Measurements from ENCODE around the gene ARIH2.

Gene ARIH2

GRCh38 chr3:48938689-48939088 is 20.0 kb downstream of the ARIH2 start:
- TF ChIP-seq REST (IDR thresholded peaks at IDR 0.05; ENCODE audit: low read depth) (no peak), NFIC (IDR thresholded peaks at IDR 0.05) (no peak)

GRCh38 chr3:48945432-48945831 is 26.8 kb downstream of the ARIH2 start:
- no peak for TF ChIP-seq NFIC (IDR thresholded peaks at IDR 0.05)
- TF ChIP-seq RAD21 (IDR thresholded peaks at IDR 0.05; ENCODE audit: low read depth) = no peak
- no peak for TF ChIP-seq CREB1 (IDR thresholded peaks at IDR 0.05; ENCODE audit: low read depth)
- TF ChIP-seq YY1 (IDR thresholded peaks at IDR 0.05; ENCODE audit: low read depth) = no peak
- TF ChIP-seq FOXM1 (IDR thresholded peaks at IDR 0.05; ENCODE audit: borderline replicate concordance, low read depth) = no peak
- no peak for TF ChIP-seq ZBTB7A (IDR thresholded peaks at IDR 0.05; ENCODE audit: low read depth)

DNA sequence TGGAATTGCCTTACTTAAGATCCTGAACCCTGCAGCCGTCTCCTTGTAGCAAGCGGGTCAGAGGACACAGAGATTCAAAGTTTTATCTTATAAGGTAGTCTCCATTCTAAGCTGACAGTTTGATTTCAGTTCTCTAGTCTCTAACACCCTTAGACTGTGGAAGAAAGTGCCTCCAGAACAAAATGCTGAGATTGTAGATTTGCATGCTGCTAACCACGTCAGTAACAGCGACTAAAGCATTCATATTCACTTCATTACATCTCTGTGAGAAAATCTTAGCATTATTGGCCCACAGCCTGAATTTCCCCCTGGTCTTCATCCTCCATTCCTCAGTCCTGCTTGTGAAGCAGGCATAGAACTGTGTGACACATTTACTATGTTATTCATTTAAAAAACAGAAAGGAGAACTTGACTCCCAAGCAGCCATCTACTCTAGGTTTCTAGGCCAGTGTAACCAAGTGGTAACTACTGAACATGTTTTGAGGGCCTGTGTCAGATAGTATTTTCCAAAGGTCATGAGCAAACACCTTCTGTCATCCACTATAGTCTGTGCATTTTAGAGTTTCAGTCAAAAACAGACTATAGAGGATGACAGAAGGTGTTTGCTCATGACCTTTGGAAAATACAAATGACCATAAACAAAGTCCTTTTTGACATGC is 27.4 kb downstream of the ARIH2 start:
- no peak for TF ChIP-seq ZBTB7A (IDR thresholded peaks at IDR 0.05; ENCODE audit: low read depth)
- no peak for TF ChIP-seq EGR1 (IDR thresholded peaks at IDR 0.05)
- TF ChIP-seq NFIC (IDR thresholded peaks at IDR 0.05) = no peak

DNA sequence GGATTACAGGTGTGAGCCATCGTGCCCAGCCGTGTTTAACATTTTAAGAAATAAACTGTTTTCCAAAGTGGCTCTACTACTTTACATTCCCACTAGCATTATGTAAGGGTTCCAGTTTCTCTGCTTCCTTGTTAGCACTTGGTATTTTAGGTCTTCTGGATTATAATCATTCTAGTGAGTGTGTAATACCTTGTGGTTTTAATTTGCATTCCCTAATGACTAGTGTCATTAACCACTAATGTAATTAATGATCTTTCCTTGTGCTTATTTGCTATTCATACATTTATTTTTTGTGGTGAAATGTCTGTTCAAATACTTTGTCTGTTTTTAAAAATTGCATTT is 30.7 kb downstream of the ARIH2 start:
- no peak for TF ChIP-seq TEAD4 (IDR thresholded peaks at IDR 0.05)
- TF ChIP-seq ZBTB7A (IDR thresholded peaks at IDR 0.05; ENCODE audit: low read depth) = no peak
- no peak for TF ChIP-seq FOXM1 (IDR thresholded peaks at IDR 0.05; ENCODE audit: borderline replicate concordance, low read depth)
- no peak for TF ChIP-seq YY1 (IDR thresholded peaks at IDR 0.05; ENCODE audit: low read depth)
- no peak for TF ChIP-seq CREB1 (IDR thresholded peaks at IDR 0.05; ENCODE audit: low read depth)
- TF ChIP-seq EP300 (IDR thresholded peaks at IDR 0.05; ENCODE audit: borderline replicate concordance) = no peak
- no peak for TF ChIP-seq EGR1 (IDR thresholded peaks at IDR 0.05)
- TF ChIP-seq CEBPB (IDR thresholded peaks at IDR 0.05) = no peak
- TF ChIP-seq NFIC (IDR thresholded peaks at IDR 0.05) = no peak
- no peak for TF ChIP-seq USF1 (IDR thresholded peaks at IDR 0.05)
- TF ChIP-seq MAX (IDR thresholded peaks at IDR 0.05) = no peak
- TF ChIP-seq RAD21 (IDR thresholded peaks at IDR 0.05; ENCODE audit: low read depth) = no peak
- TF ChIP-seq REST (IDR thresholded peaks at IDR 0.05; ENCODE audit: low read depth) = no peak
- no peak for TF ChIP-seq TCF12 (IDR thresholded peaks at IDR 0.05; ENCODE audit: low read depth)
- no peak for TF ChIP-seq TAF1 (IDR thresholded peaks at IDR 0.05; ENCODE audit: low read depth)

DNA sequence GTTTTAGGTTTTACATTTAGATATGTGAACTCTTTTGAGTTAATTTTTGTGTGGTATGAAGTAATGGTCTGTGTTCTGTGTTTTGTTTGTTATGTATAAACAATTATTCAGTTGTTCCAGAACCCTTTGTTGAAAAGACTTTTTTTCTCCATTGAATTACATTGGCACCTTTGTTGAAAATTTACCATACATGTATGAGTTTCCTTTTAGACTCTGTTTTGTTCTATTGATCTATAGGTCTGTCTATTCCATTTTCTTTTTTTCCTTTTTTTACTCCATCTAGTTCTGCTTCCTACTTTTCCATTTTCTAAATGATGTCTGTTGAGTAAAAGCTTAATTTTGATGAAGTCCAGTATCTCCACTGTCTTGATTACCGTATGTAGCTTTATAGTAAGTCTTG is 31.4 kb downstream of the ARIH2 start:
- no peak for TF ChIP-seq ZBTB7A (IDR thresholded peaks at IDR 0.05; ENCODE audit: low read depth)
- TF ChIP-seq USF1 (IDR thresholded peaks at IDR 0.05) = no peak
- TF ChIP-seq FOXM1 (IDR thresholded peaks at IDR 0.05; ENCODE audit: borderline replicate concordance, low read depth) = no peak
- TF ChIP-seq TCF12 (IDR thresholded peaks at IDR 0.05; ENCODE audit: low read depth) = no peak
- no peak for TF ChIP-seq EP300 (IDR thresholded peaks at IDR 0.05; ENCODE audit: borderline replicate concordance)

- TF ChIP-seq EP300 (IDR thresholded peaks at IDR 0.05; ENCODE audit: borderline replicate concordance) = no peak
- TF ChIP-seq ZBTB7A (IDR thresholded peaks at IDR 0.05; ENCODE audit: low read depth) = no peak
- no peak for TF ChIP-seq CEBPB (IDR thresholded peaks at IDR 0.05)
- no peak for TF ChIP-seq USF1 (IDR thresholded peaks at IDR 0.05)
- TF ChIP-seq FOXM1 (IDR thresholded peaks at IDR 0.05; ENCODE audit: borderline replicate concordance, low read depth) = no peak
- no peak for TF ChIP-seq YY1 (IDR thresholded peaks at IDR 0.05; ENCODE audit: low read depth)
- no peak for TF ChIP-seq TEAD4 (IDR thresholded peaks at IDR 0.05)
Observed at GRCh38 chr3:48951764-48952163, 33.1 kb downstream of the ARIH2 start.

All from Ishikawa (cell line).